A673 (cell line): ENCODE measurements around the gene SH3RF2. TPM values are rescaled to one million over a fixed set of nuclear protein-coding genes. Genes with fewer than 3 reads are reported as not detected.
"Not testable (repeated sequence)": the region's sequence is repeated elsewhere in the genome, so short reads cannot be mapped to it uniquely, and the experiment has no call there.

Experiments used
- BruUV-seq: library from RNA; stranded (reverse); fragments of 400-500 nt; replicated peaks from 2 replicates; lab custom pipeline; 2021; lab: Mats Ljungman, UMichigan
- CTCF ChIA-PET: fragments of 300-600 bp; sonication (Branson Sonifier 250); formaldehyde crosslinking; loops from one replicate; lab custom pipeline; 2022; ENCODE audit warnings: antibody characterized with exemption; lab: Charles Lee
- POLR2A ChIA-PET: fragments of 300-600 bp; sonication (Branson Sonifier 250); formaldehyde crosslinking; loops from one replicate; lab custom pipeline; 2022; ENCODE audit warnings: antibody characterized with exemption; ENCODE audit not compliant: low non-redundant PET; lab: Charles Lee
- DNase-seq: peaks from one replicate; pipeline ENCODE4 v3.0.0-alpha.2; 2015; ENCODE audit warnings: low spot score
- H3K27ac ChIP-seq: fragments of 200-600 bp; sonication (generic); 2 replicates; pipeline ENCODE4 v1.5.1; 2016; ENCODE audit warnings: mixed run types, low read depth, mild to moderate bottlenecking, mixed read lengths, antibody characterized with exemption, low read length; ENCODE audit not compliant: poor library complexity, severe bottlenecking
- H3K27me3 ChIP-seq: fragments of 200-600 bp; sonication (generic); replicated peaks from 2 replicates; pipeline ENCODE4 v1.6.1; 2017; ENCODE audit warnings: mixed run types, low read depth, mild to moderate bottlenecking, mixed read lengths, antibody characterized with exemption, low read length; ENCODE audit not compliant: insufficient read depth, poor library complexity
- H3K36me3 ChIP-seq: fragments of 200-600 bp; sonication (generic); 2 replicates; pipeline ENCODE4 v1.6.1; 2016; ENCODE audit warnings: mixed run types, mild to moderate bottlenecking, mixed read lengths, antibody characterized with exemption, low read length; ENCODE audit not compliant: insufficient read depth, poor library complexity, severe bottlenecking
- H3K4me1 ChIP-seq: fragments of 200-600 bp; sonication (generic); 2 replicates; pipeline ENCODE4 v1.6.1; 2017; ENCODE audit warnings: mixed run types, mild to moderate bottlenecking, mixed read lengths, antibody characterized with exemption, low read length; ENCODE audit not compliant: insufficient read depth, poor library complexity, severe bottlenecking
- H3K4me3 ChIP-seq: fragments of 200-600 bp; sonication (generic); 2 replicates; pipeline ENCODE4 v1.5.1; 2016; ENCODE audit warnings: low read depth, mixed run types, mild to moderate bottlenecking, mixed read lengths, low read length; ENCODE audit not compliant: poor library complexity, severe bottlenecking
- H3K9me3 ChIP-seq: fragments of 200-600 bp; sonication (generic); 2 replicates; pipeline ENCODE4 v1.6.1; 2016; ENCODE audit warnings: mixed run types, low read depth, mild to moderate bottlenecking, mixed read lengths, antibody characterized with exemption, low read length; ENCODE audit not compliant: poor library complexity, severe bottlenecking
- CTCF ChIP-seq: fragments of 300-800, 200-600 bp; sonication (generic); conservative IDR thresholded peaks from 2 replicates; pipeline ENCODE4 v1.5.1; 2017; ENCODE audit warnings: low read depth, mild to moderate bottlenecking, antibody characterized with exemption, low read length, moderate library complexity, mixed read lengths
- EZH2 ChIP-seq: fragments of 200-600 bp; sonication (generic); IDR thresholded peaks from 2 replicates; pipeline ENCODE4 v1.6.1; 2017; ENCODE audit warnings: borderline replicate concordance, low read depth, mild to moderate bottlenecking, mixed read lengths, antibody characterized with exemption, low read length; ENCODE audit not compliant: poor library complexity, severe bottlenecking
- intact Hi-C: fragments of 100-400 bp; cut with micrococcal nuclease; formaldehyde crosslinking; loops from one replicate; pipeline ENCODE4 v1.10.0; 2022; ENCODE audit not compliant: unreplicated experiment
- total RNA-seq: library from RNA; stranded (reverse); gene quantifications from 2 replicates; pipeline ENCODE4 v1.2.3, GENCODE V29; 2021

SH3RF2 gene
- total RNA-seq, 1 experiment from 2014 or later = 21.1 TPM

GRCh38 chr5:146107901-146108300 lies 171.5 kb downstream of the SH3RF2 start:
- BruUV-seq = no TSS peak
- CTCF ChIA-PET = no interaction called here
- intact Hi-C loops = no loop called here

GRCh38 chr5:146108870-146109269 lies 172.5 kb downstream of the SH3RF2 start:
- H3K27ac ChIP-seq, POLR2A ChIA-PET, H3K4me3 ChIP-seq, H3K27me3 ChIP-seq, CTCF ChIA-PET, H3K4me1 ChIP-seq, H3K9me3 ChIP-seq, DNase-seq, BruUV-seq, intact Hi-C loops: not testable (repeated sequence)
- peaks cover 34% of the 10 kb centered on the region for H3K36me3 ChIP-seq

More at GRCh38 chr5:146107901-146108300, 171.5 kb downstream of the SH3RF2 start:
- H3K27ac ChIP-seq = no peak overlapping the region
- TF ChIP-seq CTCF (no peak), EZH2 (no peak)
- H3K4me3 ChIP-seq = no peak overlapping the region
- peaks cover 24% of the 10 kb centered on the region for H3K36me3 ChIP-seq
- DNase-seq = no peak
- POLR2A ChIA-PET = no interaction called here
- H3K27me3 ChIP-seq = no peaks in the 10 kb centered on the region
- no peaks in the 10 kb centered on the region for H3K9me3 ChIP-seq
- no peaks in the 10 kb centered on the region for H3K4me1 ChIP-seq

- intact Hi-C loops = no loop called here
- POLR2A ChIA-PET = no interaction called here
Observed at GRCh38 chr5:146109379-146109778, 173.0 kb downstream of the SH3RF2 start.

More at GRCh38 chr5:146109379-146109778, 173.0 kb downstream of the SH3RF2 start:
- no peak for DNase-seq
- Histone ChIP-seq H3K36me3 (peaks cover 34% of the 10 kb centered on the region), H3K27me3 (no peaks in the 10 kb centered on the region), H3K9me3 (no peaks in the 10 kb centered on the region), H3K4me3 (no peak overlapping the region), H3K4me1 (no peaks in the 10 kb centered on the region), H3K27ac (no peak overlapping the region)
- no TSS peak for BruUV-seq
- TF ChIP-seq EZH2 (no peak), CTCF (no peak)
- CTCF ChIA-PET = no interaction called here
